Activated CD8-positive, alpha-beta T cell treated with anti-CD3 and anti-CD28 coated beads for 36 hours (primary cell): ENCODE measurements around the gene DSN1. TPM values are rescaled to one million over a fixed set of nuclear protein-coding genes. Genes with fewer than 3 reads are reported as not detected.

ENCODE experiments used
- ATAC-seq: fragments of 200-7000 bp; cut with Tn5 transposase; one replicate; pipeline ENCODE4 v1.10.0; 2021; ENCODE audit warnings: mild to moderate bottlenecking, moderate library complexity
- CTCF ChIA-PET: fragments of 350-600 bp; sonication (Branson Sonifier 250); formaldehyde crosslinking; loops from one replicate; lab custom pipeline; 2021; ENCODE audit warnings: antibody characterized with exemption; lab: Charles Lee
- POLR2A ChIA-PET: fragments of 350-600 bp; sonication (Branson Sonifier 250); formaldehyde crosslinking; loops from one replicate; lab custom pipeline; 2021; ENCODE audit warnings: antibody characterized with exemption; lab: Charles Lee
- DNase-seq: peaks from one replicate; pipeline ENCODE4 v3.0.0-alpha.2; 2020
- H3K27ac Mint-ChIP-seq: one replicate; pipeline ENCODE4 v1.8.0; 2021; ENCODE audit warnings: mild to moderate bottlenecking, mixed read lengths
- H3K27me3 Mint-ChIP-seq: one replicate; pipeline ENCODE4 v1.8.0; 2021; ENCODE audit warnings: mixed read lengths
- H3K36me3 Mint-ChIP-seq: one replicate; pipeline ENCODE4 v1.8.0; 2021; ENCODE audit warnings: low read depth, mixed read lengths
- H3K4me1 Mint-ChIP-seq: one replicate; pipeline ENCODE4 v1.8.0; 2021; ENCODE audit warnings: low read depth, mixed read lengths
- H3K4me3 Mint-ChIP-seq: one replicate; pipeline ENCODE4 v1.8.0; 2021; ENCODE audit warnings: mild to moderate bottlenecking, moderate library complexity, mixed read lengths
- H3K9me3 Mint-ChIP-seq: one replicate; pipeline ENCODE4 v1.8.0; 2021; ENCODE audit warnings: mixed read lengths
- CTCF ChIP-seq: fragments of 200-600 bp; IDR thresholded peaks from one replicate; pipeline ENCODE4 v1.8.0; 2022; ENCODE audit warnings: antibody characterized with exemption, mild to moderate bottlenecking
- intact Hi-C: fragments of 100-400 bp; cut with micrococcal nuclease; formaldehyde crosslinking; loops from one replicate; pipeline ENCODE4 v1.10.0; 2022
- total RNA-seq, 2 experiments: library from RNA; stranded (reverse); gene quantifications; one replicate each; pipeline ENCODE4 v1.2.3, GENCODE V29; 2021

The DSN1 gene
- total RNA-seq, 2 experiments from 2014 or later, result 21.6 to 23.9 TPM

DNA sequence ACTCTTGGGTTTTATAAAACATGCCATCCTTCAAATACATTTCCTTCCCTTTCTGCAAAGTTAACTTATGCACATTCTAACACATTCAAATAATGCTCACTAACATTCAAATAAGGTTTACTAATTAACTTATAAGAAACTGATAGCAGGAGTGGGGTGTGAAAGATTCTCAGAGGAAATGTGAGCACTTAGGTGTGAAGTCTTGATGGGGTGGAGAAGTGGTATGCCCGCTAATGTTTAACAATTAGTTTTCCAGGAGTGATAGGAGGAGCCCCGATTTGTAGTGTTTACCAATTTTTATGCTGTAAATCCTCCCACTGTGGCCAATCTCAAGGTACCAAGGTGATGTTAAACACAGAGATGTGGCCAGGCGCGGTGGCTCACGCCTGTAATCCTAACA, 18.3 kb upstream of the DSN1 start:
- H3K27ac Mint-ChIP-seq, result no peak overlapping the region
- no peak overlapping the region for H3K4me3 Mint-ChIP-seq
- ATAC-seq (no peak), DNase-seq (no peak)
- intact Hi-C loops, result no loop called here
- no peak for TF ChIP-seq CTCF
- ChIA-PET CTCF (interaction anchor here (1.2 to 2.8 kb wide), 2 partner anchors 11 to 17 kb away, joined by 3 to 12 read pairs; no protein-coding TSS in a partner anchor), POLR2A (no interaction called here)
- no peaks in the 10 kb centered on the region for H3K9me3 Mint-ChIP-seq
- H3K4me1 Mint-ChIP-seq, result no peaks in the 10 kb centered on the region
- H3K27me3 Mint-ChIP-seq, result no peaks in the 10 kb centered on the region
- no peaks in the 10 kb centered on the region for H3K36me3 Mint-ChIP-seq

DNA sequence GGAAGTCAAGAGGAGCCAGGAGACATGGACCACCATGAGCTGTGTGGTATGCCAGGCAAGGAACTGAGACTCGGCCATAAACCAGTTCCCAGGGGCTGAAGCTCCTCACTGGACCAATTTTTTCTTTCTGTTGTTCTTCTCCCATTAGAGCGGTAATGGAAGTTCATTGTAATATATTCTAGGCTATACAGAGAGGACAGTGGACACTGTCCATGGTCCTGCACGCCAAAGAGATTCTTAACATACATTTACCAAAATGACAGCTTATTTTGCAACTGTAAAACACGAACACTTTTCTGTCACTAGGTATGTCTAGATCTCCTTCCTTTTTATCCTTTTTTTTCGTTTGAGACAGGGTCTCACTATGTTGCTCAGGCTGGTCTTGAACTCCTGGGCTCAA, 13.1 kb upstream of the DSN1 start:
- intact Hi-C loops, result no loop called here
- ChIA-PET POLR2A (interaction anchor here (0.5 to 0.6 kb wide), 2 partner anchors 10 to 181 kb away, joined by 3 read pairs; partner anchors contain the start of gene RAB5IF), CTCF (interaction anchor here (0.6 to 1.6 kb wide), 3 partner anchors 13 to 48 kb away, joined by 3 to 5 read pairs (median 3); partner anchors contain the start of gene DSN1)
- H3K27me3 Mint-ChIP-seq, result no peaks in the 10 kb centered on the region
- ATAC-seq (no peak), DNase-seq (no peak)
- no peak for TF ChIP-seq CTCF
- H3K27ac Mint-ChIP-seq, result no peak overlapping the region
- H3K36me3 Mint-ChIP-seq, result no peaks in the 10 kb centered on the region
- H3K4me3 Mint-ChIP-seq, result no peak overlapping the region
- no peaks in the 10 kb centered on the region for H3K9me3 Mint-ChIP-seq
- no peaks in the 10 kb centered on the region for H3K4me1 Mint-ChIP-seq

GRCh38 chr20:36786246-36786645, 12.7 kb upstream of the DSN1 start:
- H3K27ac Mint-ChIP-seq, result no peak overlapping the region
- CTCF ChIA-PET, result interaction anchor here (0.6 to 1.6 kb wide), 3 partner anchors 12 to 49 kb away, joined by 3 to 5 read pairs (median 3); partner anchors contain the start of gene DSN1

DNA sequence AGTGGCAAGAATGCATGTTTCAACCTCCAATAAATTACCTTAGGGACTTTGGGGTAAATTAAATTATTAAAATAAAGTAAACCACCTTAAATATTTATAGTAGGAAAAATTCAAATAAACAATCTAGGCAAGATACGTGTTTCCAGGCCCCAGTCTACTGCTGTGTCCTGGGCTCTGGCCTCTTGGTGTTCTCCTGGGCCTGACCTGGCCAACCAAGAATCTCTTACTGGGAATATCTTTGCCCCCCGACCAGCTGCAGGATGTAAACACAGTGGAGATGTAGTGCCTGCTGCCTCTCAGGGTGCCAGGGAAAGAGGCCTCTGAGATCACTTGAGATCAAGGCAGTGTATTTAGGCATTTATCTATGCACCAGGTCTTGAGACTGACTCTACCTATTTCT, 11.7 kb upstream of the DSN1 start:
- CTCF ChIA-PET, result interaction anchor here (1.2 kb wide), 1 partner anchor 11 kb away, joined by 9 read pairs; the partner anchor contains the start of gene DSN1
- no peak for DNase-seq
- no peak overlapping the region for H3K4me3 Mint-ChIP-seq
- no peaks in the 10 kb centered on the region for H3K36me3 Mint-ChIP-seq
- intact Hi-C loops, result no loop called here
- no peaks in the 10 kb centered on the region for H3K27me3 Mint-ChIP-seq
- H3K27ac Mint-ChIP-seq, result no peak overlapping the region
- H3K9me3 Mint-ChIP-seq, result no peaks in the 10 kb centered on the region
- no peaks in the 10 kb centered on the region for H3K4me1 Mint-ChIP-seq
- no peak for ATAC-seq
- POLR2A ChIA-PET, result interaction anchor here (0.5 kb wide), 1 partner anchor 415 kb away, joined by 3 read pairs; no protein-coding TSS in a partner anchor
- no peak for TF ChIP-seq CTCF

More at GRCh38 chr20:36786246-36786645, 12.7 kb upstream of the DSN1 start:
- intact Hi-C loops, result no loop called here
- Mint-ChIP-seq H3K4me3 (no peak overlapping the region), H3K36me3 (no peaks in the 10 kb centered on the region), H3K4me1 (no peaks in the 10 kb centered on the region), H3K27me3 (no peaks in the 10 kb centered on the region), H3K9me3 (no peaks in the 10 kb centered on the region)
- no peak for DNase-seq
- ATAC-seq, result no peak
- POLR2A ChIA-PET, result interaction anchor here (0.5 to 0.6 kb wide), 3 partner anchors 10 to 181 kb away, joined by 3 read pairs; partner anchors contain the start of gene RAB5IF
- no peak for TF ChIP-seq CTCF

- no peaks in the 10 kb centered on the region for H3K4me1 Mint-ChIP-seq
- no peaks in the 10 kb centered on the region for H3K27me3 Mint-ChIP-seq
- intact Hi-C loops, result no loop called here
- no peak overlapping the region for H3K4me3 Mint-ChIP-seq
- no peak for TF ChIP-seq CTCF
- no peak for DNase-seq
- no peaks in the 10 kb centered on the region for H3K36me3 Mint-ChIP-seq
- H3K9me3 Mint-ChIP-seq, result no peaks in the 10 kb centered on the region
- no peak overlapping the region for H3K27ac Mint-ChIP-seq
- POLR2A ChIA-PET, result interaction anchor here (0.8 kb wide), 1 partner anchor 10 kb away, joined by 3 read pairs; no protein-coding TSS in a partner anchor
- CTCF ChIA-PET, result interaction anchor here (1.2 kb wide), 2 partner anchors 11 to 52 kb away, joined by 4 to 9 read pairs; partner anchors contain the start of gene DSN1
- no peak for ATAC-seq
Observed at GRCh38 chr20:36784900-36785299, 11.3 kb upstream of the DSN1 start.
